Endothelial cell of umbilical vein (primary cell): ENCODE data around the gene THBS3. TPM values are rescaled to one million over a fixed set of nuclear protein-coding genes. Genes with fewer than 3 reads are reported as not detected.

Experiments
- BruUV-seq: library from RNA; stranded (reverse); fragments of 400-500 nt; replicated peaks from 2 replicates; lab custom pipeline; 2021; lab: Mats Ljungman, UMichigan
- CTCF ChIA-PET: fragments of 300-600, 350-600 bp; sonication (Branson Sonifier 250); formaldehyde crosslinking; loops from one replicate; lab custom pipeline; 2021; ENCODE audit warnings: antibody characterized with exemption, inconsistent platforms; lab: Charles Lee
- POLR2A ChIA-PET: fragments of 300-600, 350-600 bp; sonication (Branson Sonifier 250); formaldehyde crosslinking; loops from one replicate; lab custom pipeline; 2021; ENCODE audit warnings: antibody characterized with exemption, inconsistent platforms; lab: Charles Lee
- DNase-seq: peaks from one replicate; pipeline ENCODE4 v3.0.0-alpha.2; 2011; ENCODE audit warnings: low read depth, low spot score
- FAIRE-seq: peaks from 2 replicates; lab custom pipeline; 2011; peaks lifted over from hg19 to GRCh38; lab: Jason Lieb, UNC
- H2AFZ ChIP-seq: 2 replicates; pipeline ENCODE4 v1.6.0; 2012; ENCODE audit warnings: low read depth, low read length, control low read depth, inconsistent platforms
- H3K27ac ChIP-seq: 2 replicates; pipeline ENCODE4 v1.5.1; 2011; ENCODE audit warnings: low read depth, mild to moderate bottlenecking, control low read depth, low read length, moderate library complexity; ENCODE audit not compliant: insufficient read depth
- H3K27me3 ChIP-seq, 2 experiments: 2 replicates each; pipeline versions ENCODE4 v1.6.0 to v1.6.1; 2011; ENCODE audit warnings: low read length in 2 of 2, mixed read lengths in 1 of 2; ENCODE audit not compliant: control insufficient read depth in 2 of 2, insufficient read depth in 2 of 2
- H3K36me3 ChIP-seq, 2 experiments: 2 replicates in 1 of 2; 3 replicates in 1 of 2; pipeline ENCODE4 v1.5.1; 2011; ENCODE audit warnings: low read length in 2 of 2, mild to moderate bottlenecking in 1 of 2, moderate library complexity in 1 of 2; ENCODE audit not compliant: control insufficient read depth in 2 of 2, insufficient read depth in 2 of 2; ENCODE audit errors: extremely low read depth in 1 of 2
- H3K4me1 ChIP-seq: 3 replicates; pipeline ENCODE4 v1.5.1; 2011; ENCODE audit warnings: mild to moderate bottlenecking, low read length; ENCODE audit not compliant: control insufficient read depth, insufficient read depth; ENCODE audit errors: extremely low read depth
- H3K4me2 ChIP-seq: 2 replicates; pipeline ENCODE4 v1.6.1; 2011; ENCODE audit warnings: low read length, control low read depth, mixed read lengths; ENCODE audit not compliant: insufficient read depth
- H3K4me3 ChIP-seq, 3 experiments: fragments of 200-600 bp in 1 of 3; sonication (generic), shearing (Covaris generic) in 1 of 3; replicated peaks in 1 of 3; 2 replicates each; pipeline ENCODE4 v1.5.1; 2011 to 2016; ENCODE audit warnings: control low read depth in 3 of 3, low read length in 3 of 3, mild to moderate bottlenecking in 2 of 3, inconsistent platforms in 1 of 3, low read depth in 1 of 3, moderate library complexity in 1 of 3; ENCODE audit not compliant: insufficient read depth in 1 of 3
- H3K79me2 ChIP-seq: 2 replicates; pipeline ENCODE4 v1.6.0; 2012; ENCODE audit warnings: low read length, inconsistent platforms; ENCODE audit not compliant: control insufficient read depth, insufficient read depth
- H3K9ac ChIP-seq: replicated peaks from 2 replicates; pipeline ENCODE3; 2011; ENCODE audit warnings: low read length, control low read depth; ENCODE audit not compliant: insufficient read depth; ENCODE audit errors: extremely low read depth
- H3K9me1 ChIP-seq: replicated peaks from 3 replicates; pipeline ENCODE4 v1.6.0; 2011; ENCODE audit warnings: mild to moderate bottlenecking, low read length; ENCODE audit not compliant: control insufficient read depth, insufficient read depth; ENCODE audit errors: extremely low read depth
- H3K9me3 ChIP-seq: replicated peaks from 2 replicates; pipeline ENCODE4 v1.5.1; 2012; ENCODE audit warnings: low read length, inconsistent platforms; ENCODE audit not compliant: control insufficient read depth, insufficient read depth
- H4K20me1 ChIP-seq: replicated peaks from 2 replicates; pipeline ENCODE3; 2011; ENCODE audit warnings: mild to moderate bottlenecking, low read length; ENCODE audit not compliant: control insufficient read depth, insufficient read depth; ENCODE audit errors: extremely low read depth
- EZH2 ChIP-seq: IDR thresholded peaks from 2 replicates; pipeline ENCODE4 v1.6.1; 2012; ENCODE audit warnings: borderline replicate concordance, low read depth, mild to moderate bottlenecking, moderate library complexity, low read length, inconsistent platforms; ENCODE audit not compliant: severe bottlenecking
- FOS ChIP-seq: IDR thresholded peaks from 2 replicates; pipeline ENCODE4 v1.6.1; 2011; ENCODE audit warnings: mild to moderate bottlenecking, low read length, moderate library complexity, borderline replicate concordance; ENCODE audit not compliant: insufficient read depth
- GATA2 ChIP-seq: IDR thresholded peaks from 2 replicates; pipeline ENCODE4 v1.7.0; 2011; ENCODE audit warnings: low read depth, mild to moderate bottlenecking, moderate library complexity, mixed read lengths, low read length; ENCODE audit not compliant: insufficient read length, insufficient read depth
- MYC ChIP-seq: IDR thresholded peaks from one replicate; pipeline ENCODE4 v1.6.1; 2011; ENCODE audit warnings: mild to moderate bottlenecking, low read depth, low read length
- POLR2A ChIP-seq: IDR thresholded peaks from 2 replicates; pipeline ENCODE4 v1.6.1; 2012; ENCODE audit warnings: low read depth, mild to moderate bottlenecking, control low read depth, low read length
- POLR2AphosphoS5 ChIP-seq: IDR thresholded peaks from 2 replicates; pipeline ENCODE4 v1.6.1; 2012; ENCODE audit warnings: low read depth, mild to moderate bottlenecking, control low read depth, low read length, moderate library complexity; ENCODE audit not compliant: insufficient read depth
- dilution Hi-C: fragments of 300-500 bp; cut with MboI; formaldehyde crosslinking; loops from one replicate; pipeline ENCODE4 v1.15.0; 2019; ENCODE audit warnings: low sequenced_read_pairs; ENCODE audit not compliant: extremely low pct_ligation_motif_present
- intact Hi-C: fragments of 100-400 bp; cut with micrococcal nuclease; formaldehyde crosslinking; loops from one replicate; pipeline ENCODE4 v1.10.0; 2022
- polyA plus RNA-seq, 4 experiments: library from polyadenylated mRNA; depleted of rRNA in 3 of 4; stranded (reverse) in 3 of 4; unstranded in 1 of 4; fragments of >200 nt; gene quantifications; 2 replicates each; pipeline versions ENCODE4 v1.2.1 to v1.2.3, GENCODE V29; 2011 to 2012; ENCODE audit warnings: missing spikeins in 1 of 4
- total RNA-seq: library from RNA; stranded (reverse); gene quantifications from 2 replicates; pipeline ENCODE4 v1.2.3, GENCODE V29; 2021
- TF ChIP-seq, protein P1 (sequence below): IDR thresholded peaks from 2 replicates; pipeline ENCODE4 v1.6.1; 2011; ENCODE audit not compliant: insufficient read depth, insufficient read length
- TF ChIP-seq, protein P2 (sequence below), 2 donors: IDR thresholded peaks; 1 replicate in 1 of 2; 2 replicates in 1 of 2; pipeline ENCODE4 v1.5.1; 2011; ENCODE audit warnings: low read length in 2 of 2, mild to moderate bottlenecking in 2 of 2, moderate library complexity in 2 of 2, control low read depth in 1 of 2, inconsistent platforms in 1 of 2, low read depth in 1 of 2; ENCODE audit not compliant: insufficient read depth in 1 of 2; ENCODE audit errors: extremely low read depth in 1 of 2

THBS3 gene
- total and polyA plus RNA-seq, 2 donors (not counting 3 experiments of a cell fraction or from before 2014, with no cell fraction given), result 23.6 to 25.7 TPM

DNA sequence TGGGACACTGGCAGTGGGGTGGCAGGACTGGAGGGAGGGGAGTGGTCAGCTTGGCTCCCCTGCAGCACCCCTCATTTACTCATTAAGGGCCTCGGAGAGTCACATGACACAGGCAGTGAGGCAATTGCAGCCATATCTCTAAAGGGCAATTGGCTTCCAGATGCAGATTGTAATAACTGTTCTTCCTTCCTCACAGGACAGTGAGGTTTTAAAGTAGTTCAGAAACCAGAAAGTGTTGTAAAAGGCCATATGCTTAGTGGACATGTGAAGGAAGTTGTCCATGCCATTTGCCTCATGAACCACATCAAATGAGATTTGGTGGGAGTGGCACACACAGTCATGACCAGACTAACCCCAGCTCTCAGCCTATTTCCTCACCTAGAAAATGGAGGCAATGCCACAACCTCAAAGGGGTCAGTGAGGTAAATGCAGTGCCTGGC is 11.9 kb upstream of the THBS3 start:
- TF ChIP-seq, protein P1, sequence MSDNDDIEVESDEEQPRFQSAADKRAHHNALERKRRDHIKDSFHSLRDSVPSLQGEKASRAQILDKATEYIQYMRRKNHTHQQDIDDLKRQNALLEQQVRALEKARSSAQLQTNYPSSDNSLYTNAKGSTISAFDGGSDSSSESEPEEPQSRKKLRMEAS, result no peak
- no peak for TF ChIP-seq POLR2A
- TF ChIP-seq GATA2, result no peak
- no peak for TF ChIP-seq EZH2
- no peak for TF ChIP-seq POLR2AphosphoS5
- TF ChIP-seq, protein P2, sequence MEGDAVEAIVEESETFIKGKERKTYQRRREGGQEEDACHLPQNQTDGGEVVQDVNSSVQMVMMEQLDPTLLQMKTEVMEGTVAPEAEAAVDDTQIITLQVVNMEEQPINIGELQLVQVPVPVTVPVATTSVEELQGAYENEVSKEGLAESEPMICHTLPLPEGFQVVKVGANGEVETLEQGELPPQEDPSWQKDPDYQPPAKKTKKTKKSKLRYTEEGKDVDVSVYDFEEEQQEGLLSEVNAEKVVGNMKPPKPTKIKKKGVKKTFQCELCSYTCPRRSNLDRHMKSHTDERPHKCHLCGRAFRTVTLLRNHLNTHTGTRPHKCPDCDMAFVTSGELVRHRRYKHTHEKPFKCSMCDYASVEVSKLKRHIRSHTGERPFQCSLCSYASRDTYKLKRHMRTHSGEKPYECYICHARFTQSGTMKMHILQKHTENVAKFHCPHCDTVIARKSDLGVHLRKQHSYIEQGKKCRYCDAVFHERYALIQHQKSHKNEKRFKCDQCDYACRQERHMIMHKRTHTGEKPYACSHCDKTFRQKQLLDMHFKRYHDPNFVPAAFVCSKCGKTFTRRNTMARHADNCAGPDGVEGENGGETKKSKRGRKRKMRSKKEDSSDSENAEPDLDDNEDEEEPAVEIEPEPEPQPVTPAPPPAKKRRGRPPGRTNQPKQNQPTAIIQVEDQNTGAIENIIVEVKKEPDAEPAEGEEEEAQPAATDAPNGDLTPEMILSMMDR (IDR thresholded peaks at IDR 0.05; ENCODE audit: extremely low read depth in 1 of 2, insufficient read depth in 1 of 2, low read depth in 1 of 2, low read length in 2 of 2), result no peak
- no peak for TF ChIP-seq FOS
- TF ChIP-seq MYC, result no peak
- H3K27me3 ChIP-seq, result no peaks in the 10 kb centered on the region
- no peaks in the 10 kb centered on the region for H4K20me1 ChIP-seq
- H3K9ac ChIP-seq, result no peak overlapping the region
- no peak overlapping the region for H3K4me3 ChIP-seq
- CTCF ChIA-PET, result interaction anchor here (1.0 to 1.7 kb wide), 2 partner anchors 12 to 47 kb away, joined by 3 to 7 read pairs; partner anchors contain the start of genes KRTCAP2 and THBS3
- peaks cover 5% of the 10 kb centered on the region for H3K4me1 ChIP-seq
- peak overlapping the region; percentile 71 for H2AFZ ChIP-seq
- no peaks in the 10 kb centered on the region for H3K9me3 ChIP-seq
- intact Hi-C loops (no loop called here), dilution Hi-C loops (no loop called here)
- no peak overlapping the region for H3K27ac ChIP-seq
- BruUV-seq, result no TSS peak
- H3K36me3 ChIP-seq, result peaks cover 0 to 4% of the 10 kb centered on the region in 2 experiments
- H3K9me1 ChIP-seq, result no peaks in the 10 kb centered on the region
- FAIRE-seq, result no peak
- no peak for DNase-seq
- no peak overlapping the region for H3K4me2 ChIP-seq
- H3K79me2 ChIP-seq, result no peaks in the 10 kb centered on the region
- POLR2A ChIA-PET, result no interaction called here
